Measurements from ENCODE around the gene MANBA.
"Not testable (repeated sequence)": the region's sequence is repeated elsewhere in the genome, so short reads cannot be mapped to it uniquely, and the experiment has no call there.

Gene MANBA

DNA sequence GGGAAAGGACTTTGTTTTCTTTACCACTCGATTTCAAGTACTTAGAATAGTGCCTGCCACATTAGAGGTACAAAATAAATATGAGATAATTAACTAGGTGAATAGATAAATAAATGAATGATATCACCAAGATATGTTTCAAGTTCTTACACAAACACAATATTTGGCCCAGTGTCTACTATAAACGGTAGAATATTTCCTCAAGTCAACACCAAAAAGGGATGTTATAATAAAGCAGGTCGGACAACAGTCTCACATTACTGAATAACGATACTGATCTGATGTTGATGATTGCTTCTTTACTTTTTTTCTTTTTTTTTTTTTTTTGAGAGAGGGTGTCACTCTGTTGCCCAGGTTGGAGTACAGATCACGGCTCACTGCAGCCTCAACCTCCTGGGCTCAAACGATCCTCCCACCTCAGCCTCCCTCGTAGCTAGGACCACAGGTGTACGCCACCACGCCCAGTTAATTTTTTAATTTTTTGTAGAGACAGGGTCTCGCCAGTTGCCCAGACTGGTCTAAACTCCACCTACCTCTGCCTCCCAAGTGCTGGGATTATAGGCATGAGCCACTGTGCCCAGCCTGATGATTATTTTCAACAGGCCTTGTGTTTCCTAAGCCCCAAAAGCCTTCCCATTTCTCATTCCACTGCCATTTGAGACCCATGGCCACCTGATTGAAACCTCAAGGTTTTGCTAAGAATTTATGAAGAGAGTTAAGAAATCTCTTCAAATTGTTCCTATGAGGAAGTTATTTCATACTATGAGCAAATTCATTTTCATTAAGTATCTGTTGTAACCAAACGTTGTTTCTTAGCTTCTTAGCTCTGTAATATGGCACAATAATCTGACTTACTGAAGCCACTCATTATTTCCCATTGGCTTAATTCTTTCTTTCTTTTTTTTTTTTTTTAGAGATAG is 2.3 kb downstream of the MANBA start:
- Histone ChIP-seq H3K36me3 (ENCODE audit: control insufficient read depth in 4 of 4, insufficient read depth in 4 of 4, low read length in 3 of 4) (peaks cover 0 to 10% (median 0%) of the 10 kb centered on the region in 4 experiments), H3K27me3 (replicated peaks in 2 of 5; ENCODE audit: control insufficient read depth in 4 of 5, insufficient read depth in 5 of 5, low read length in 4 of 5) (no peaks in the 10 kb centered on the region), H3K9me3 (ENCODE audit: control extremely low read depth in 1 of 5, control insufficient read depth in 4 of 5, insufficient read depth in 2 of 5, low read depth in 1 of 5, low read length in 4 of 5) (peaks cover 0 to 2% (median 0%) of the 10 kb centered on the region in 5 experiments), H3K4me3 (ENCODE audit: control insufficient read depth in 1 of 7, extremely low read depth in 1 of 7, insufficient read depth in 4 of 7, low read depth in 2 of 7, low read length in 6 of 7) (peak overlapping the region in 2 of 7 experiments; percentile 90 to 95), H3K27ac (ENCODE audit: insufficient read depth in 1 of 2, low read depth in 1 of 2, low read length in 2 of 2, poor library complexity in 1 of 2, severe bottlenecking in 2 of 2) (no peak overlapping the region), H3K4me1 (ENCODE audit: control extremely low read depth in 1 of 4, control insufficient read depth in 4 of 4, insufficient read depth in 4 of 4, low read length in 3 of 4) (peaks cover 12 to 38% (median 25%) of the 10 kb centered on the region in 4 experiments)
- DNase-seq = no peak
- ChIA-PET POLR2A (no interaction called here), CTCF (no interaction called here)
- 89% methylated on average over 3 of the region's 11 CpGs for WGBS (ENCODE audit: insufficient coverage)

- ChIA-PET POLR2A (interaction anchor here (0.7 kb wide), 1 partner anchor 271 kb away, joined by 3 read pairs; no protein-coding TSS in a partner anchor), CTCF (no interaction called here)
- no peaks in the 10 kb centered on the region for H3K27me3 ChIP-seq (replicated peaks in 2 of 5; ENCODE audit: control insufficient read depth in 4 of 5, insufficient read depth in 5 of 5, low read length in 4 of 5)
- peaks cover 0 to 2% (median 0%) of the 10 kb centered on the region in 5 experiments for H3K9me3 ChIP-seq (ENCODE audit: control extremely low read depth in 1 of 5, control insufficient read depth in 4 of 5, insufficient read depth in 2 of 5, low read depth in 1 of 5, low read length in 4 of 5)
- no peak for DNase-seq
- WGBS (ENCODE audit: insufficient coverage) = 85% methylated on average over 1 of the region's 1 CpG
- H3K36me3 ChIP-seq (ENCODE audit: control insufficient read depth in 4 of 4, insufficient read depth in 4 of 4, low read length in 3 of 4) = peaks cover 0 to 10% (median 0%) of the 10 kb centered on the region in 4 experiments
- peaks cover 12 to 38% (median 25%) of the 10 kb centered on the region in 4 experiments for H3K4me1 ChIP-seq (ENCODE audit: control extremely low read depth in 1 of 4, control insufficient read depth in 4 of 4, insufficient read depth in 4 of 4, low read length in 3 of 4)
- H3K27ac ChIP-seq (ENCODE audit: insufficient read depth in 1 of 2, low read depth in 1 of 2, low read length in 2 of 2, poor library complexity in 1 of 2, severe bottlenecking in 2 of 2) = no peak overlapping the region
- H3K4me3 ChIP-seq (ENCODE audit: control insufficient read depth in 1 of 7, extremely low read depth in 1 of 7, insufficient read depth in 4 of 7, low read depth in 2 of 7, low read length in 6 of 7) = peak overlapping the region in 1 of 7 experiments; percentile 28
Measured at GRCh38 chr4:102757681-102758080, 3.1 kb downstream of the MANBA start.

- Histone ChIP-seq H3K9me3 (ENCODE audit: control extremely low read depth in 1 of 5, control insufficient read depth in 4 of 5, insufficient read depth in 2 of 5, low read depth in 1 of 5, low read length in 4 of 5) (peaks cover 0 to 2% (median 0%) of the 10 kb centered on the region in 5 experiments), H3K4me1 (ENCODE audit: control extremely low read depth in 1 of 4, control insufficient read depth in 4 of 4, insufficient read depth in 4 of 4, low read length in 3 of 4) (peaks cover 2 to 22% (median 10%) of the 10 kb centered on the region in 4 experiments), H3K27me3 (replicated peaks in 2 of 5; ENCODE audit: control insufficient read depth in 4 of 5, insufficient read depth in 5 of 5, low read length in 4 of 5) (no peaks in the 10 kb centered on the region), H3K4me3 (ENCODE audit: control insufficient read depth in 1 of 7, extremely low read depth in 1 of 7, insufficient read depth in 4 of 7, low read depth in 2 of 7, low read length in 6 of 7) (no peak overlapping the region), H3K27ac (ENCODE audit: insufficient read depth in 1 of 2, low read depth in 1 of 2, low read length in 2 of 2, poor library complexity in 1 of 2, severe bottlenecking in 2 of 2) (no peak overlapping the region), H3K36me3 (ENCODE audit: control insufficient read depth in 4 of 4, insufficient read depth in 4 of 4, low read length in 3 of 4) (peaks cover 6 to 33% (median 14%) of the 10 kb centered on the region in 4 experiments)
- CTCF ChIA-PET = no interaction called here
- DNase-seq = no peak
- no CpG with 5 or more reads among the region's 2 CpGs for WGBS (ENCODE audit: insufficient coverage)
- POLR2A ChIA-PET = no interaction called here
Measured at GRCh38 chr4:102754044-102754443, 6.7 kb downstream of the MANBA start.

- H3K27ac ChIP-seq (ENCODE audit: insufficient read depth in 1 of 2, low read depth in 1 of 2, low read length in 2 of 2, poor library complexity in 1 of 2, severe bottlenecking in 2 of 2) = no peak overlapping the region
- POLR2A ChIA-PET = no interaction called here
- H3K36me3 ChIP-seq (ENCODE audit: control insufficient read depth in 4 of 4, insufficient read depth in 4 of 4, low read length in 3 of 4) = peaks cover 6 to 37% (median 20%) of the 10 kb centered on the region in 4 experiments
- no peaks in the 10 kb centered on the region for H3K27me3 ChIP-seq (replicated peaks in 2 of 5; ENCODE audit: control insufficient read depth in 4 of 5, insufficient read depth in 5 of 5, low read length in 4 of 5)
- no peak overlapping the region for H3K4me3 ChIP-seq (ENCODE audit: control insufficient read depth in 1 of 7, extremely low read depth in 1 of 7, insufficient read depth in 4 of 7, low read depth in 2 of 7, low read length in 6 of 7)
- CTCF ChIA-PET = interaction anchor here (1.3 to 2.3 kb wide), 3 partner anchors 9 to 60 kb away, joined by 3 to 5 read pairs (median 5); partner anchors contain the start of gene MANBA
- peaks cover 0 to 2% (median 0%) of the 10 kb centered on the region in 5 experiments for H3K9me3 ChIP-seq (ENCODE audit: control extremely low read depth in 1 of 5, control insufficient read depth in 4 of 5, insufficient read depth in 2 of 5, low read depth in 1 of 5, low read length in 4 of 5)
- WGBS (ENCODE audit: insufficient coverage) = 84% methylated on average over 4 of the region's 4 CpGs
- H3K4me1 ChIP-seq (ENCODE audit: control extremely low read depth in 1 of 4, control insufficient read depth in 4 of 4, insufficient read depth in 4 of 4, low read length in 3 of 4) = peaks cover 0 to 4% (median 1%) of the 10 kb centered on the region in 4 experiments
- no peak for DNase-seq
Measured at GRCh38 chr4:102751941-102752340, 8.8 kb downstream of the MANBA start.

GRCh38 chr4:102743352-102743751 is 17.4 kb downstream of the MANBA start:
- H3K4me3 ChIP-seq (ENCODE audit: control insufficient read depth in 1 of 7, extremely low read depth in 1 of 7, insufficient read depth in 4 of 7, low read depth in 2 of 7, low read length in 6 of 7); H3K27ac ChIP-seq (ENCODE audit: insufficient read depth in 1 of 2, low read depth in 1 of 2, low read length in 2 of 2, poor library complexity in 1 of 2, severe bottlenecking in 2 of 2); H3K27me3 ChIP-seq (replicated peaks in 2 of 5; ENCODE audit: control insufficient read depth in 4 of 5, insufficient read depth in 5 of 5, low read length in 4 of 5); POLR2A ChIA-PET: not testable (repeated sequence)
- DNase-seq = peak; percentile 61 to 89 (median 86)
- Histone ChIP-seq H3K36me3 (ENCODE audit: control insufficient read depth in 4 of 4, insufficient read depth in 4 of 4, low read length in 3 of 4) (peaks cover 0 to 29% (median 16%) of the 10 kb centered on the region in 4 experiments), H3K4me1 (ENCODE audit: control extremely low read depth in 1 of 4, control insufficient read depth in 4 of 4, insufficient read depth in 4 of 4, low read length in 3 of 4) (peaks cover 0 to 15% (median 7%) of the 10 kb centered on the region in 4 experiments), H3K9me3 (ENCODE audit: control extremely low read depth in 1 of 5, control insufficient read depth in 4 of 5, insufficient read depth in 2 of 5, low read depth in 1 of 5, low read length in 4 of 5) (peaks cover 0 to 21% (median 5%) of the 10 kb centered on the region in 5 experiments)
- WGBS (ENCODE audit: insufficient coverage) = 20% methylated on average over 2 of the region's 4 CpGs
- CTCF ChIA-PET = interaction anchor here (1.3 to 1.6 kb wide), 3 partner anchors 9 to 31 kb away, joined by 3 to 4 read pairs (median 4); no protein-coding TSS in a partner anchor

DNA sequence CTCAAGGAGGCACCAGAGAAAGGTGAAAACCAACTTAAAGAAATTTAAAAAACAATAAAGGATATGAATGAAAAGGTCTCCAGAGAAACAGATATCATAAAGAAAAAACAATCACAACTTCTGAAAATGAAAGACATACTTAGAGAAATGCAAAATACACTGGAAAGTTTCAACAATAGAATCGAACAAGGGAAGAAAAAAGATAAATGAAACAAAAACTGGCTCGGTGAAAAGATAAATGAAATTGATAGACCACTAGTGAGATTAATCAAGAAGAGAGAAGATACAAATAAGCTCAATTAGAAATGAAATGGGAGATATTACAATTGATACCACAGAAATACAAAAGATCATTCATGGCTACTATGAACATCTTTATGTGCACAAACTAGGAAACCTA is 22.0 kb downstream of the MANBA start:
- H3K27me3 ChIP-seq (replicated peaks in 2 of 5; ENCODE audit: control insufficient read depth in 4 of 5, insufficient read depth in 5 of 5, low read length in 4 of 5); DNase-seq; POLR2A ChIA-PET; H3K27ac ChIP-seq (ENCODE audit: insufficient read depth in 1 of 2, low read depth in 1 of 2, low read length in 2 of 2, poor library complexity in 1 of 2, severe bottlenecking in 2 of 2); H3K4me3 ChIP-seq (ENCODE audit: control insufficient read depth in 1 of 7, extremely low read depth in 1 of 7, insufficient read depth in 4 of 7, low read depth in 2 of 7, low read length in 6 of 7): not testable (repeated sequence)
- CTCF ChIA-PET = interaction anchor here (1.3 kb wide), 1 partner anchor 15 kb away, joined by 3 read pairs; no protein-coding TSS in a partner anchor
- peaks cover 0 to 25% (median 5%) of the 10 kb centered on the region in 5 experiments for H3K9me3 ChIP-seq (ENCODE audit: control extremely low read depth in 1 of 5, control insufficient read depth in 4 of 5, insufficient read depth in 2 of 5, low read depth in 1 of 5, low read length in 4 of 5)
- peaks cover 0 to 29% (median 20%) of the 10 kb centered on the region in 4 experiments for H3K4me1 ChIP-seq (ENCODE audit: control extremely low read depth in 1 of 4, control insufficient read depth in 4 of 4, insufficient read depth in 4 of 4, low read length in 3 of 4)
- H3K36me3 ChIP-seq (ENCODE audit: control insufficient read depth in 4 of 4, insufficient read depth in 4 of 4, low read length in 3 of 4) = peaks cover 0 to 26% (median 14%) of the 10 kb centered on the region in 4 experiments
- no CpG with 5 or more reads among the region's 2 CpGs for WGBS (ENCODE audit: insufficient coverage)
